ENCODE measurements around the gene MYOT. TPM values are rescaled to one million over a fixed set of nuclear protein-coding genes. Genes with fewer than 3 reads are reported as not detected.
A peak's percentile ranks its signal among the peaks of the same experiment; 100 is the strongest.
"Not testable (repeated sequence)": the region's sequence is repeated elsewhere in the genome, so short reads cannot be mapped to it uniquely, and the experiment has no call there.

MYOT gene
- total RNA-seq, 2 donors from 2014 or later = not detected

GRCh38 chr5:137862251-137862650 is 5.4 kb upstream of the MYOT start:
- H3K27me3 Mint-ChIP-seq = no peaks in the 10 kb centered on the region
- H3K36me3 Mint-ChIP-seq (ENCODE audit: low read depth) = no peaks in the 10 kb centered on the region
- ATAC-seq = no peak
- H3K9me3 ChIP-seq (ENCODE audit: control insufficient read depth, low read length, poor library complexity, severe bottlenecking) = no peaks in the 10 kb centered on the region
- peak overlapping the region; percentile 68 for H3K27ac Mint-ChIP-seq
- peaks cover 13% of the 10 kb centered on the region for H3K4me1 Mint-ChIP-seq
- DNase-seq = no peak
- H3K4me3 Mint-ChIP-seq = no peak overlapping the region

- H3K9me3 ChIP-seq (ENCODE audit: control insufficient read depth, low read length, poor library complexity, severe bottlenecking); H3K27ac Mint-ChIP-seq; H3K4me1 Mint-ChIP-seq; H3K27me3 Mint-ChIP-seq; H3K36me3 Mint-ChIP-seq (ENCODE audit: low read depth); DNase-seq; ATAC-seq; H3K4me3 Mint-ChIP-seq: not testable (repeated sequence)
These were observed 4.0 kb upstream of the MYOT start for GRCh38 chr5:137863653-137864052.

GRCh38 chr5:137866541-137867388 is 895 bp upstream of the MYOT start:
- no peaks in the 10 kb centered on the region for H3K9me3 ChIP-seq (ENCODE audit: control insufficient read depth, low read length, poor library complexity, severe bottlenecking)
- no peaks in the 10 kb centered on the region for H3K36me3 Mint-ChIP-seq (ENCODE audit: low read depth)
- no peak overlapping the region for H3K27ac Mint-ChIP-seq
- DNase-seq (no peak), ATAC-seq (no peak)
- H3K27me3 Mint-ChIP-seq = peaks cover 9% of the 10 kb centered on the region
- H3K4me1 Mint-ChIP-seq = peaks cover 6% of the 10 kb centered on the region
- no peak overlapping the region for H3K4me3 Mint-ChIP-seq

- H3K27ac Mint-ChIP-seq = no peak overlapping the region
- H3K36me3 Mint-ChIP-seq (ENCODE audit: low read depth) = peaks cover 3% of the 10 kb centered on the region
- H3K27me3 Mint-ChIP-seq = peaks cover 9% of the 10 kb centered on the region
- no peak for DNase-seq
- H3K4me3 Mint-ChIP-seq = no peak overlapping the region
- peaks cover 2% of the 10 kb centered on the region for H3K4me1 Mint-ChIP-seq
- no peak for ATAC-seq
- H3K9me3 ChIP-seq (ENCODE audit: control insufficient read depth, low read length, poor library complexity, severe bottlenecking) = no peaks in the 10 kb centered on the region
These were observed 3.1 kb downstream of the MYOT start for GRCh38 chr5:137870647-137871339.

- ATAC-seq = no peak
These were observed 3.9 kb downstream of the MYOT start for GRCh38 chr5:137871571-137871970.

GRCh38 chr5:137872466-137872865 is 4.8 kb downstream of the MYOT start:
- DNase-seq = no peak
- peaks cover 3% of the 10 kb centered on the region for H3K36me3 Mint-ChIP-seq (ENCODE audit: low read depth)
- peaks cover 2% of the 10 kb centered on the region for H3K4me1 Mint-ChIP-seq
- no peak for ATAC-seq
- no peak overlapping the region for H3K4me3 Mint-ChIP-seq
- no peak overlapping the region for H3K27ac Mint-ChIP-seq
- H3K9me3 ChIP-seq (ENCODE audit: control insufficient read depth, low read length, poor library complexity, severe bottlenecking) = no peaks in the 10 kb centered on the region
- H3K27me3 Mint-ChIP-seq = peaks cover 9% of the 10 kb centered on the region

More at GRCh38 chr5:137871571-137871970, 3.9 kb downstream of the MYOT start:
- H3K27me3 Mint-ChIP-seq = peaks cover 9% of the 10 kb centered on the region
- DNase-seq = no peak
- peaks cover 2% of the 10 kb centered on the region for H3K4me1 Mint-ChIP-seq
- no peak overlapping the region for H3K27ac Mint-ChIP-seq
- H3K9me3 ChIP-seq (ENCODE audit: control insufficient read depth, low read length, poor library complexity, severe bottlenecking) = no peaks in the 10 kb centered on the region
- no peak overlapping the region for H3K4me3 Mint-ChIP-seq
- H3K36me3 Mint-ChIP-seq (ENCODE audit: low read depth) = peaks cover 3% of the 10 kb centered on the region

- no peaks in the 10 kb centered on the region for H3K9me3 ChIP-seq (ENCODE audit: control insufficient read depth, low read length, poor library complexity, severe bottlenecking)
- ATAC-seq = no peak
- Mint-ChIP-seq H3K4me1 (no peaks in the 10 kb centered on the region), H3K36me3 (ENCODE audit: low read depth) (peaks cover 3% of the 10 kb centered on the region), H3K27me3 (no peaks in the 10 kb centered on the region), H3K4me3 (no peak overlapping the region), H3K27ac (no peak overlapping the region)
- no peak for DNase-seq
These were observed 8.4 kb downstream of the MYOT start for GRCh38 chr5:137876101-137876500.

- Mint-ChIP-seq H3K27ac (no peak overlapping the region), H3K36me3 (ENCODE audit: low read depth) (peaks cover 3% of the 10 kb centered on the region), H3K4me1 (no peaks in the 10 kb centered on the region), H3K4me3 (no peak overlapping the region), H3K27me3 (no peaks in the 10 kb centered on the region)
- no peak for ATAC-seq
- H3K9me3 ChIP-seq (ENCODE audit: control insufficient read depth, low read length, poor library complexity, severe bottlenecking) = no peaks in the 10 kb centered on the region
- DNase-seq = no peak
These were observed 12.7 kb downstream of the MYOT start for GRCh38 chr5:137880313-137880712.

GRCh38 chr5:137887831-137888230 is 20.2 kb downstream of the MYOT start:
- ATAC-seq (no peak), DNase-seq (no peak)
- Mint-ChIP-seq H3K27me3 (no peaks in the 10 kb centered on the region), H3K36me3 (ENCODE audit: low read depth) (peaks cover 4% of the 10 kb centered on the region), H3K27ac (peak overlapping the region; percentile 94), H3K4me3 (no peak overlapping the region), H3K4me1 (peaks cover 5% of the 10 kb centered on the region)
- H3K9me3 ChIP-seq (ENCODE audit: control insufficient read depth, low read length, poor library complexity, severe bottlenecking) = no peaks in the 10 kb centered on the region

GRCh38 chr5:137888466-137888862 is 20.8 kb downstream of the MYOT start:
- peaks cover 4% of the 10 kb centered on the region for H3K36me3 Mint-ChIP-seq (ENCODE audit: low read depth)
- peak overlapping the region; percentile 92 for H3K4me3 Mint-ChIP-seq
- H3K4me1 Mint-ChIP-seq = peaks cover 5% of the 10 kb centered on the region
- no peak for DNase-seq
- peaks cover 5% of the 10 kb centered on the region for H3K27me3 Mint-ChIP-seq
- H3K27ac Mint-ChIP-seq = peak overlapping the region; percentile 94
- ATAC-seq = no peak
- no peaks in the 10 kb centered on the region for H3K9me3 ChIP-seq (ENCODE audit: control insufficient read depth, low read length, poor library complexity, severe bottlenecking)

GRCh38 chr5:137888863-137889759 is 21.5 kb downstream of the MYOT start, which contains the start of gene PKD2L2:
TSS of gene PKD2L2 (plus strand) at chr5:137889457. CDS start at chr5:137889492, 35 bp downstream.
- H3K9me3 ChIP-seq (ENCODE audit: control insufficient read depth, low read length, poor library complexity, severe bottlenecking) = no peaks in the 10 kb centered on the region
- Mint-ChIP-seq H3K4me3 (peak within 1 kb of the TSS; percentile 92), H3K27ac (peak within 1 kb of the TSS; percentile 94), H3K4me1 (peaks cover 5% of the 10 kb centered on the region), H3K27me3 (peaks cover 8% of the 10 kb centered on the region), H3K36me3 (ENCODE audit: low read depth) (peaks cover 4% of the 10 kb centered on the region)
- ATAC-seq (peak; percentile 99), DNase-seq (peak; percentile 67 to 71 (median 68))

GRCh38 chr5:137890845-137891244 is 23.2 kb downstream of the MYOT start:
- DNase-seq = no peak
- peaks cover 5% of the 10 kb centered on the region for H3K4me1 Mint-ChIP-seq
- no peaks in the 10 kb centered on the region for H3K9me3 ChIP-seq (ENCODE audit: control insufficient read depth, low read length, poor library complexity, severe bottlenecking)
- no peak for ATAC-seq
- no peak overlapping the region for H3K27ac Mint-ChIP-seq
- H3K27me3 Mint-ChIP-seq = peaks cover 8% of the 10 kb centered on the region
- no peak overlapping the region for H3K4me3 Mint-ChIP-seq
- H3K36me3 Mint-ChIP-seq (ENCODE audit: low read depth) = peaks cover 4% of the 10 kb centered on the region

- H3K27ac Mint-ChIP-seq = no peak overlapping the region
- H3K4me3 Mint-ChIP-seq = no peak overlapping the region
- ATAC-seq (no peak), DNase-seq (no peak)
- H3K9me3 ChIP-seq (ENCODE audit: control insufficient read depth, low read length, poor library complexity, severe bottlenecking) = no peaks in the 10 kb centered on the region
- peaks cover 5% of the 10 kb centered on the region for H3K4me1 Mint-ChIP-seq
- peaks cover 8% of the 10 kb centered on the region for H3K27me3 Mint-ChIP-seq
- peaks cover 4% of the 10 kb centered on the region for H3K36me3 Mint-ChIP-seq (ENCODE audit: low read depth)
These were observed 24.2 kb downstream of the MYOT start for GRCh38 chr5:137891849-137892248.
